Stimulated activated CD4-positive, alpha-beta T cell treated with anti-CD3 and anti-CD28 coated beads, Interleukin-12 subunit alpha, Interleukin-12 subunit beta, amount 100 ng/mL, for 24 hours (primary cell): ENCODE results near the gene KIF1B.
"Not testable (repeated sequence)": the region's sequence is repeated elsewhere in the genome, so short reads cannot be mapped to it uniquely, and the experiment has no call there.

Experiments used
- DNase-seq, 2 experiments: peaks; one replicate each; pipeline ENCODE4 v3.0.0-alpha.2; 2020; ENCODE audit warnings: low read depth in 2 of 2

The KIF1B gene

DNA sequence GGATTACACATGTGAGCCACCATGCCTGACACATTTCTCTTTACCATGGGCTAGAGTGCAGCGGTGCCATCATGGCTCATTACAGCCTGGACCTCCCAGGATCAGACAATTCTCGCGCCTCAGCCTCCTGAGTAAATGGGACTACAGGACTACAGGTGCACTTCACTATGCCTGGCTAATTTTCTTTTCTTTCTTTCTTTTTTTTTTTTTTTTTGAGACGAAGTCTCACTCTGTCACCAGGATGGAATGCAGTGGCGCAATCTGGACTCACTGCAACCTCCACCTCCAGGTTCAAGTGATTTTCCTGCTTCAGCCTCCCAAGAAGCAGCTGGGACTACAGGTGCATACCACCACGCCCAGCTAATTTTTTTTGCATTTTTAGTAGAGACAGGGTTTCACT is 14.8 kb upstream of the KIF1B start:
- no peak for DNase-seq

- DNase-seq, result no peak
Measured at GRCh38 chr1:10196976-10197375, 13.4 kb upstream of the KIF1B start.

GRCh38 chr1:10200620-10201019 is 9.8 kb upstream of the KIF1B start:
- no peak for DNase-seq

DNA sequence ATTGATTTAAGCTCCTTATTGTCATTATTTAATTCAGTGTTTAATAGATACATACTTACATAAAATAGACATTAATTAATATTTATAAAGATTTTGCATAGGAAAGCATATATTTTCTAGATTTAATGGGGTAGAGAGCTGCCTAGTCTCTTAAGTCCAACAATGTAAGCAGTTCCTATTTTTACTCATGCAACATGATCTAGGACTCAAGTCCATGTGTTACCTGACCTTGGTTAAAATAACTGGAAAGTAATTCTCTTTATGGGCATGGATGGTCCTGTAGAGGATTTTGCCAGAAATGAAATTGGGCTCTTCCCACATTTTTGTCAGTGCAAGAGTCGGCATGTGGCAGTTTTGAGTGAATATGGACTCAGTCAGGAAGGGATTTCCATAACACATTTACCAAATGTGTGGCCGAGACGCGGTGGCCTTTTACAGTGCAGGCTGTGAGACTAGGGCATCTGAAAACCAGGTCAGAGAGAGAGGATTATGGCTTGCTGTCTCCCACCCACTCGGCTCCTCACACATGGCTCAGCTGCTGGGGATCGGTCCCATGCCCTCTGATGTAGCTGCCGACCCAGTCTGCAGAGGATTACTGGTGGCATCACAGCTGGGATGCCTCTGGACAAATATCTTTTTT is 6.2 kb upstream of the KIF1B start:
- DNase-seq, result no peak

DNA sequence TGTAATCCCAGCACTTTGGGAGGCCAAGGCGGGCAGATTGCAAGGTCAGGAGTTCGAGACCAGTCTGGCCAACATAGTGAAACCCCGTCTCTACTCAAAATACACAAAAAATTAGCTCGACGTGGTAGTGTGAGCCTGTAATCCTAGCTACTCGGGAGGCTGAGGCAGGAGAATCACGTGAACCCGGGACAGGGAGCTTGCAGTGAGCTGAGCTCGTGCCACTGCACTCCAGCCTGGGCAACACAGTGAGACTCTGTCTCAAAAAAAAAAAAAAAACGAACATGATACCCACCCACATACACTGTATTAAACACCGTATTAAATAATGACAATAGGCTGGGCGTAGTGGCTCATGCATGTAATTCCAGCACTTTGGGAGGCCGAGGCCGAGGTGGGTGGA is 5.2 kb upstream of the KIF1B start:
- DNase-seq, result not testable (repeated sequence)

GRCh38 chr1:10207810-10208209 is 2.6 kb upstream of the KIF1B start:
- no peak for DNase-seq

DNA sequence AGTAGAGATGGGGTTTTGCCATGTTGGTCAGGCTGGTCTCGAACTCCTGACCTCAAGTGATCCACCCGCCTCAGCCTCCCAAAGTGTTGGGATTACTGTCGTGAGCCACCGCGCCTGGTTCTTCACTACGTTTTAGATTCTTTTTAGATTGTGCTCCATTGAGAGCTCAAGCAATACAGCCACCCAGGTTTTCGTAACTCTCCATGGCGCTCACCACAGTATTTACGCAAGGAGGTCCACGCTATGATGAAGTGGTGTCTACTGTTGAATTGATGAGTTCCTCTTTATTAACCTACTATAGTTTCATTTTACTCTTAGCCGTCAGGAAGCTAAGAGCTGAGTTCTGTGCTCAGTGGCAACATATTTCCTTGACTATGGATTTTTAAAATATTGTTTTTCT is 1.8 kb upstream of the KIF1B start:
- no peak for DNase-seq

DNA sequence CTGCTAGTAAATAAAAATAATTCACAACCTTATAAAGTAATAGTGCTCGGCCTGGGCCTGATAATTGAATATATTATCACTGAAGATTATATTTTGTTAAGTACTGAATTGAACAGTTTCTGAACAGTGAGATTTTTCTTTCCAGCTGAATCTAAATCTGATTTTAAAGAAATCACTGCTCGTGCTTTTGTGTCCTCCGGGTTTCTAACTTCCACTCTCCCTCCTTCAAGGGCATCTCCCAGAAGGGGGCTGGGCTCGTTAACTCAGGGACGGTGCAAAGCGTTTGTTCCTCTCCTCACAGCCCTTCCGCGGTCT is 823 bp upstream of the KIF1B start:
- no peak for DNase-seq

DNA sequence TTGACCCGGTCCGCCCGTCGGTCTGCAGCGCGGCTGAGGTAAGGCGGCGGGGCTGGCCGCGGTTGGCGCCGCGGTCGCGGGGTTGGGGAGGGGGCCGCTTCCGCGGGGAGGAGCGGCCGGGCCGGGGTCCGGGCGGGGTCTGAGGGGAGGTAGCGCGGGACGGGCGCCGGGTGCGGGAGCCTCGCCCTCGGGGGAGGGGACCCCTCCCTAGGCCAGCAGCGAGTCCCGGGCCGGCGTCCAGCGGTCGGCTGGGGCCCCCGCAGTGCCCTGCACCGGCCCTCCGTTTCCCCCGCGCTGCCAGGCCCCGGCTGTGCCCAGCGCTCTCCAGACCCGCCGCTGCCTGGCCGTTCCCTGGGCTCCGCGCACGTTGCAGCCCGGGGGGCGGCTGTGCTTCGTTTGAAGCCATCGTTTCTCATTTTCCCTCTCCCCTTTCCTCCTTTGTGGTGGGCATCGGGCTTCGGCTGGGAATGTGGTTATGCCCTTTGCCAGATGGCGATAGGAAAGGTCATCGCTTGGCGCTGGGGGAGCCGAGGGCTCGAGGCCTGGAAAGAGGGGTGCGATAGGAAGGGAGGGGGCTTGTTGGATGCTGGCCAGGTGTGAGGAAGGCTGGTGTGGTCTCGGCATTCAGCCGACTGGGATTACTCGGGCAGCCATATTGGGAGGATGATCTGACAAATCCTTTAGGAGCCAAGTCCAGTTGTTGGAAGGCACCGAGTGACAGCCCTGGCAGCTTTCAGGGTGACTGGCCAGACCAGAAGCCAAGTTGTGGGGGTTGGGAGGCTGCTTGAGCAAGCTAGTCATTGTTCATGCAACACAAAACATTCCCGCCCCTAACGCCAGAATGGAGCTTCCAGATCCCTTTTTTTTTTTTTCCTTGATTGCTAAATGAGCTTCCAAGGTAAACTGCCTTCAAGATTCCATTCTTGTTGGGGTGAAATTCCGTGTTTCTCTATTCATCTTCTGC is 753 bp downstream of the KIF1B start:
- no peak for DNase-seq

- no peak for DNase-seq
Measured at GRCh38 chr1:10211805-10212410, 1.5 kb downstream of the KIF1B start.

DNA sequence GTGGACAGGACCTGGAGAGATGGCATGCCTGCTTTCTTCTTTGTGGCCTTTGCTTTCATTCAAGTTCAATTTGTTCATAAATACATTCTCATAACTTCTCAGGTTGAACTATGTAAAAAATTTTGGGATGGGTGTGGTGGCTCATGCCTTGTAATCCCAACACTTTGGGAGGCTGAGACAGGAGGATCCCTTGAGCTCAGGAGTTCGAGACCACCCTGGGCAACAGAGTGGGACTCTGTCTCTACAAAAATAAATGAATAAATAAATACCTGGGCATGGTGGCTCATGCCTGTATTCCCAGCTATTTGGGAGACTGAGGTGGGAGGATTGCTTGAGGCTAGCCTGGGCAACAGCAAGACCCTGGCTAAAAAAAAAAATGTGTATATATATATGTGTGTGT is 2.1 kb downstream of the KIF1B start:
- no peak for DNase-seq

DNA sequence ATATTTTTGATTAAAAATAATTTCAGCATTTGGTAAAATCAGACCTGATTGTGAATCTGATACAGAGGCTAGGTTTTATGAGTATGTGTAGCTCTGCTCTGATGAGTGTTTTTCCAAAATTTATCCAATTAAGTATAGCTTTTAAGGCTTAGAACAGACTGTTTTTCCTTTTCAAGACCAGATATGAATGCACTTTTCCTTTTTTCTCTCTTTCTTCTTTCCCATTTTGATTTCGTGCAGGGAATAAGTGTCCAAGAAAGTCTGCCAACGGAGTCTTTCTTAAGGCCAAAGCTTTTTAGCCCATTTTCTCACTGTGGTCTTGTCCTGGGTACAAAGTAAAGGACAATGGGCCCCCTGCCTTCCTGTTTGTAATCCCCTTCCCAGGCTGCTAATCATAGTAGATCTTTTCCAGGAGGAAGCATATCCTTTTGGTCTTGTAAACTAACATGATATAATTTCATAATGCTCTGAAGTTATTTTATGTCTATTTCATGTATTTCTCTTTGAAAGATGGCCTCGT is 2.9 kb downstream of the KIF1B start:
- DNase-seq, result no peak

DNA sequence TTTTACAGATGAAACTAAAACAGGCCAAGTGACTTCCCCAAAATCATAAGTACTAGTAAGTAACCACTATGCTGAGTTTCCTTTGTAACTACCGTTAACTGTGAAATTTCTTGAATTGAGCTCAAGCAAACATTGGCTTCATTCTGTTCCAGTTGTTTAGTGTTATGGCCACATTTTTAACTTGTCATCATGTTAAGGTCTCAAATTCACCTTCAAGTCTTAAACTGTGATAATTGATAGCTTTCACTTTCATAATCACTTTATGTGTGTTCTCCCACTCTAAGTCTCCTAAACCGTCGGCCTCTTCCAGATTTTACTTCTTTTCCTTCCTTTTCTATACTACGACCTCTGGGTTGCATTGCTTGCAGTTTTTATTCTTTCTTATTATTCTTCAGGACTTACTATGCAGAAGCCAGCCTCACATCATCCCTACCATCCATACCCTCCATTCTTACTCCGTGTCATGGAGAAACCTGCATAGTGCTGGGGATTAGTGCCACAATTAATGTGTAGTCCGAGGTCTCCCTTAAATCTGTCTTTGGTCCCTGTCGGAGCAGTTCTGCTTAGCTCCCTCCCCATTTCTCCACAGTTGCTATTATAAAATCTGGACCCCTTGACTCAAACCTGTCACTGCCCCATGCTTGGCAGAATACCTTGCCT is 5.8 kb downstream of the KIF1B start:
- no peak for DNase-seq

GRCh38 chr1:10217748-10218441 is 7.5 kb downstream of the KIF1B start:
- DNase-seq, result no peak

- no peak for DNase-seq
Measured at GRCh38 chr1:10220200-10220599, 9.8 kb downstream of the KIF1B start.

GRCh38 chr1:10220657-10221056 is 10.3 kb downstream of the KIF1B start:
- not testable (repeated sequence) for DNase-seq

DNA sequence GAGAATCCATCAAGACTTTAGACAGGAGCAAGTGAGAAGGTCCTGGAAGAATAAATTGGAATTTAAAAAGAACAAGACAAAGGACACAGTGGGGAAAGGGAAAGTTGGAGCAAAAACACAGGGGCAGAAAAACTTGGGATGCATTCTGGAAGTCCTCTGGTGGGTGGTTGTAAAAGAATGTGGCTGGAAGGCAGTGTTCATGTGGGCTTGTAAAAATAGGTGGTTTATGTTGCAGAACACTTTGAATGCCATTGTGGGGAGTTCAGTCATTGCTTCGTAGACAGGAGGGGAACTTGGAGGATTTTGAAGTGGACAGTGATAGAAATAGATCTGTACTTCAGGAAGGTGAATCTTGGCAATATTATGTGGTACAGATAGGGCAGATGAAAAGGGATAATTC is 15.2 kb downstream of the KIF1B start:
- DNase-seq, result no peak

DNA sequence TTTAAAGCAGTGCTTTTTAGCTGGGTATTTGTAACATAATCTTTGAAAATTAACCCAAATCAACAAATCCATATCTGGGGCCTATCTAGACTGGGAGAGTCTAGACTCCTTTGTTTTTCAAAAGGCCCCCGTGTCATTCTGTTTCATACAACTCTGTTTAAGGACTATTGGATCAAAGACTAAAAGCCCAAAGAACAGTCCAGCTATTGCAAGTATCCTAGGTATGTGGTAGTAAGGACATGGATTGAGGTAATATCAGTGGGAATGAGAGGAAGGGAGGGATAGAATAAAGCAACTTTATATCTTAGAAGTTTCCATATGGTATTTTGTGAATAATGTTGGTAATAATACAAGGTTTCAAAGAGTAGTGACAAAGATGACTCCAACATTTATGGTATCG is 18.2 kb downstream of the KIF1B start:
- no peak for DNase-seq

- DNase-seq, result no peak
Measured at GRCh38 chr1:10229903-10230302, 19.5 kb downstream of the KIF1B start.

DNA sequence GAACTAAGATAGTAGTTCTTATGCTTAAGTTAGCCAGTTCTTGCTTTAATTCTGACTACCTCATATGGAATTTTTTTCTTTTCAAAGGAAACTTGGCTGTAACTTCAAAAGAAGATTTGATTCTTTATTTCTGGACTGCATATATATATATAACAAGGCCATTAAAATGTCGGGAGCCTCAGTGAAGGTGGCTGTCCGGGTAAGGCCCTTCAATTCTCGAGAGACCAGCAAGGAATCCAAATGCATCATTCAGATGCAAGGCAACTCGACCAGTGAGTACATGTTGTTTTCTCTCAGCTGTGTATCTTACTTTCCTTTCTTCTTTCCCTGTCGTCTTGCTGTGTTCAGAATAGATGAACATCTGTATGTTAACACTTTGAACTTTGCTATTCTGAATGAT is 21.8 kb downstream of the KIF1B start:
- no peak for DNase-seq

- DNase-seq, result no peak
Measured at GRCh38 chr1:10236405-10237156, 26.2 kb downstream of the KIF1B start.
